NCI-H2227 (cell line): ENCODE results near the gene CFTR.

Source experiments
- DNase-seq: peaks from one replicate; lab custom pipeline; 2025; ENCODE audit not compliant: unreplicated experiment; lab: John Stamatoyannopoulos, UW

Gene CFTR

DNA sequence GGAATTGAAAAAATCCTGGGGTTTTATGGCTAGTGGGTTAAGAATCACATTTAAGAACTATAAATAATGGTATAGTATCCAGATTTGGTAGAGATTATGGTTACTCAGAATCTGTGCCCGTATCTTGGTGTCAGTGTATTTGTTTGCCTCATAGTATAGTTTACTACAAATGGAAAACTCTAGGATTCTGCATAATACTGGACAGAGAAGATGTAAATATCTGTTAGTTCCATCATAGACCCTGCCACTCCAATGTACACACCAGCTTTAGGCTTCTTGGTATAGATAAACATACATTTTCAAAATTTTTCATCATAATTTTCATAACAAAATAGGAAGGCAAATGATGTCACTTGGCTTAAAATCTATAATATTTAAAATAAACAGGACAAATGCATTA lies 108.1 kb downstream of the CFTR start:
- DNase-seq: no peak

GRCh38 chr7:117588352-117588794 lies 108.5 kb downstream of the CFTR start:
- no peak for DNase-seq

- DNase-seq: no peak
These were observed 110.4 kb downstream of the CFTR start for GRCh38 chr7:117590191-117590590.

DNA sequence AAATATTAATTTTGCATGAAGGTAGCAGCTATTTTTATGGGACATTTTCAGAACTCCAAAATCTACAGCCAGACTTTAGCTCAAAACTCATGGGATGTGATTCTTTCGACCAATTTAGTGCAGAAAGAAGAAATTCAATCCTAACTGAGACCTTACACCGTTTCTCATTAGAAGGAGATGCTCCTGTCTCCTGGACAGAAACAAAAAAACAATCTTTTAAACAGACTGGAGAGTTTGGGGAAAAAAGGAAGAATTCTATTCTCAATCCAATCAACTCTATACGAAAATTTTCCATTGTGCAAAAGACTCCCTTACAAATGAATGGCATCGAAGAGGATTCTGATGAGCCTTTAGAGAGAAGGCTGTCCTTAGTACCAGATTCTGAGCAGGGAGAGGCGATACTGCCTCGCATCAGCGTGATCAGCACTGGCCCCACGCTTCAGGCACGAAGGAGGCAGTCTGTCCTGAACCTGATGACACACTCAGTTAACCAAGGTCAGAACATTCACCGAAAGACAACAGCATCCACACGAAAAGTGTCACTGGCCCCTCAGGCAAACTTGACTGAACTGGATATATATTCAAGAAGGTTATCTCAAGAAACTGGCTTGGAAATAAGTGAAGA lies 112.3 kb downstream of the CFTR start:
- no peak for DNase-seq

DNA sequence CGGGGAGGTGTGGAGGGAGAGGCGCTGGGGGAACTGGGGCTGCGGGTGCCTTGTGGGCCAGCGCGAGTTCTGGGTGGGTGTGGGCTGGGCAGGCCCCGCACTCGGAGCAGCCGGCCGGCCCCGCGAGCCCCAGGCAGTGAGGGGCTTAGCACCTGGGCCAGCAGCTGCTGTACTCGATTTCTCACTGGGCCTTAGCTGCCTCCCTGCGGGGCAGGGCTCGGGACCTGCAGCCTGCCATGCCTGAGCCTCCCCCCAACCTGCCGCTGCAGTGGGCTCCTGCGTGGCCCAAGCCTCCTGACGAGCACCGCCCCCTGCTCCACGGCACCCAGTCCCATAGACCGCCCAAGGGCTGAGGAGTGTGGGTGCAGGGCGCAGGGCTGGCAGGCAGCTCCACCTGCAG lies 116.3 kb downstream of the CFTR start:
- no peak for DNase-seq

DNA sequence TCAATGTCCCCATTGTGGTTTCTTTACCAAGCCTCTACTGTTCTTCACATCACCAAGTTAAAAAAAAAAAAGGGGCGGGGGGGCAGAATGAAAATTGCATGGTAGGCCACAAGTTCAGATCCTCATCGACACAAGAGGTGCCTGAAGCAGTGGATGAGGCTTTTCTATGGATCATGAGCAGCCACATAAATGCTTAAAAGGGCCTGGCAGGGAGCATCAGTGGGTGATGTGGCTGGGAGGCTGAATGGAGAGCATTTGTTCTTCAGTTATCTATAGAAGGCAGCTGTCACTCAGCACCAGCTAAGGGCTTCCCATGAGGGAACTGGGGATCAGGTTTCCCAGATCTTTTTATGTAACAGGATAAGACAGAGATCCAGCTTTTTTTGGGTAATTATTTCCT lies 117.9 kb downstream of the CFTR start:
- DNase-seq: no peak

DNA sequence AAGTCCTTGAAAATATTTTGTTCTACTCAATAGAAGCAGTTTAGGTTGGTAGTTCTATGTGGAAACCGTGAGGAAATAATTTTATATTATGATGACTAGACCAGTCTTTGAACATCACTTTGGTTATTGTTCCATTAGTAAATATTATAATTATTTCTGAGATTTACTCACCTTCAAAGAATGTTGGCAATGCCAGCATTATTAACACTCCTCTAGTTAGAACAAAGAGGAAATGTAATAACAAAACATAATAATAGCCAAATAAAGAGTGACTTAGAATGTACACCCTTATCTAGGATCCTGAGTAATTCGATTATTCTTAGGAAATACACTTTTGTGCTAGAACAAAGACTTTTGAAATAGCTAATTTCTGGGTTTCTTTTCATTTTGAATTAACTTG lies 121.1 kb downstream of the CFTR start:
- no peak for DNase-seq

- no peak for DNase-seq
These were observed 123.8 kb downstream of the CFTR start for GRCh38 chr7:117603627-117604026.

GRCh38 chr7:117605712-117606111 lies 125.9 kb downstream of the CFTR start:
- DNase-seq: no peak

- DNase-seq: no peak
These were observed 126.3 kb downstream of the CFTR start for GRCh38 chr7:117606132-117606531.

GRCh38 chr7:117610396-117610795 lies 130.6 kb downstream of the CFTR start:
- DNase-seq: no peak

DNA sequence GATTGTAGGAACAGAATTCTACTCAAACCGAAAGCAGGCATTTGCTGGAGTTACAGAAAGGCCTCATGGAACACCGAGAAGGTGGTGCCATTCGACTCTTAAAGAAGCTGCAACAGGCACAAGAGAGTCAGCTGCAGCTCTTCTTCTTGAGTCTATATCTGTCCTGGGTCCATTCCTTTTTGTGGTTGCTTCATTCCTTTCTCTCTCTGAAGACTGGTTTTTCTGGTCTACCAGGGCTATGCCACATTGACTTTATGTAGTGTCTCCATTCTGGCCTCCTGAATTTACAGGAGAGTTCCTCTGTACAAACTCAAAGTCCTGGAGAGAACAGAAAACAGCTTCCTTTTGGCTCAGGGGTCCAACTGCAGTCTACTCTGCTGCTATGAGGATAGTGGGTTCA lies 132.8 kb downstream of the CFTR start:
- no peak for DNase-seq

DNA sequence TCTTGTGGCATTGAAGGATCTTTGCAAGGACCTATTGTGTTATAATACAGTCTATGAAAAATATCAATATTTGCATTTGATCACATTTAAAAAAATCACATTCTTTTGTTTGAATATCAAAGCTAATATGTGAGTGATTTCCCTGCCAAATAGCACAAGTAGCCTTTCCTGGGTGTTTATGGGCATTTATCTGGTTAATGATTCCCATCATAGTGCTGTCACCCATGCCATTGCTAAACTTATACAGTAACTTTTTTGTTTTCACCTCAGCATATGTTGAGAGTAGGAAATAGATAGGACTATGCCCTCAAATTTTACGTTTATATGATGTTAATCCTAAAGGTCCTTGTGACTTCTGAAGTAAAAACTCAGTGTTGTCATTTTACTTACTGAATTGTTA lies 136.9 kb downstream of the CFTR start:
- no peak for DNase-seq

- no peak for DNase-seq
These were observed 139.9 kb downstream of the CFTR start for GRCh38 chr7:117619681-117620080.

DNA sequence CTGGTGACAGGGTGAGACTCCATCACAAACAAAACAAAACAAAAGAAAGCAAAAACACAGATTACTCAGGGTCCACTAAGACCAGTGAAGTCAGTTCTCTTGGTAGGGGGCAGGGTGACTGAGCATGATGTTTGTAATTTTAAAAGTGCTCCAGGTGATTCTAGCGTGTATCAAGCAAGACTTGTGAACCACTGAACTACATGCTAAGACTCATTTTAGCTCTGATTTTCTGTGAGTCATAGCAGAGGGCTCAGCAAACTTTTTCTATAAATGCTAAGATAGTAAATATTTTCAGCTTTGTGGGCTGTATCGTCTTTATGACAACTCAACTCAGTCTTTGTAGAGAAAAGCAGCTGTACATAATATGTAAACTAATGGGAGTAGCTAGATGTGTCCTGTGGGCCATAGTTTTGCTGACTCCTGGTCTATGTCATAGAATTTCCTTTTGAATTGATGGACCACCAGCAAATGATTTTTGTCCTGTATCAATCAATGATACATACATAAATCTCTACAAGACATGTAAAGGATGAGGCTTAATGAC lies 141.3 kb downstream of the CFTR start:
- no peak for DNase-seq

DNA sequence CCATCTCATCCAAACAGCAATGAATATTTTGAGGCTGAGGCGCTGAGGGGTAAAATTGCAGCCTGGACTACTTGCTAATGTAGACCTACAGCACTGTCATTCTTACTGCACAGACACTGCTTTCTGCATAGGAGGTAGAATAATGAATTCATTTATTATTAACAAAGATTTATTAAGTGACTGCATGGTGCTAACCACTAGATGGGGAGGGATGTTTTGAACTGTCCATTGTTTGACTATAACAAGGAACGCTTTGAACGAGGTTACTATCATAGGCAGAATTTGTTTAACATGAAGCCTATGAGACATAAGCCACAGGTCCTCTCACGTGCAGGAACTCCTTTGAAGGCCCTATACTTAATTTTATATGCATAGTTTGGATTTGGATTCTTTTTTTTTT lies 143.8 kb downstream of the CFTR start:
- no peak for DNase-seq

GRCh38 chr7:117630501-117630900 lies 150.7 kb downstream of the CFTR start:
- DNase-seq: no peak

DNA sequence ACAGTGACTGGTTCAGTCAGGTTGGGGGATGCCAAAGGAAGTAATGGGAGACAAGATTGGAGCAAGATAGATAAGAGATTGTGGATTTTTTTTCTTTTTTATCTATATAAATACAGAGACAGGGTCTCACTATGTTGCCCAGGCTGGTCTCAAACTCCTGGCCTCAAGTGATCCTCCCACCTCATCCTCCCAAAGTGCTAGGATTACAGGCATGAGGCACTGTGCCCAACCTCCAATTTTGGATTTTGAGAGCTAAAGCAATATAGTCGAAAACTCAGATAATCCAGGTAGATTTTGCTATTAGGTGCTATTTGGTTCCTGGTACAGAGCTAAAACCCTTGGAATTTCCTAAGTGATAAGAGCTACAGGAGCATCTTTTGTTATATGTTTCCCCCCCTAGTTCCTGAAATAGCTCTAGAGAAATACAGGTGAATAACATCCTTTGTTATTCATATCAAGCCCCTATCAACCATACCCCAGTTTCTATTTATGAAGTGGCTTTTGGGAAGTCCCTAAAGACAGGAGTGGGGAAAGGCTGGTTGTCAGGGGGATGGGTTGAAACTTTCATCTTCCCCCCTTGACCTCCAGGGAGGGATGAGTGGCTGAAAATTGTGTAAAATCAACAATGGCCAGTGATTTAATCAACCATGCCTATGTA lies 151.2 kb downstream of the CFTR start:
- no peak for DNase-seq

DNA sequence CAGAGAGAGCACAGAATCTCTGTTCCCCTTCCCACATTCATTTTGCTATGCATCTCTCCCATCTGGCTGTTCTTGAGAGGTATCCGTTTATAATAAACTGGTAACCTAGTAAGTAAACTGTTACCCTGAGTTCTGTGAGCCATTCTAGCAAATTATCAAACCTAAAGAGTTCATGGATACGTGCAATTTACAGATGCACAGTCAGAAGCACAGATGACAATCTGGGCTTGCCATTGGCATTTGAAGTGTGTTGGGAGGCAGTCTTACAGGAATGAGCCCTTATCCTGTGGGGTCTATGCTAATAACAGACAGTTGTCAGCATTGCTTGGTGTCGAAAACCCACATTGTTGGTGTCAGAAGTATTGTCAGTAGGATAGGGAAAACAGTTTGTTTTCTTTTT lies 151.8 kb downstream of the CFTR start:
- no peak for DNase-seq

DNA sequence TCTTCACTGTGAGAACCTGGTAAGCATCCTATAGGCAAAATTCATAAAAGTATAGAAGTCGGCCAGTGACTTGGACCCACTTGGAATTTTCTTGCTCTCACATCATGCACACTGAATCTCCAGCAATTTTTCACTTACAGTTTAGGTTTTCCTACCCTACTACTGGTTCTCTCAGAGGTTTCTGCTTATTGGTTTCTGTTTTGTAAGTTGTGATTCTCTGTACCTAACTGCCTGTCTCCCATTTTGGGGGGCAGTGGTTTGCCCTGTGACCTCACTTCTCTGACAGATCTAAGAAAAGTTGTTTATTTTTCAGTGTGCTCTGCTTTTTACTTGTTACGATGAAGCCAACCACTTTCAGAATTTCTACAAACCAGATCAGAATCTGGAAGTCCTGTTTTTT lies 158.1 kb downstream of the CFTR start:
- no peak for DNase-seq

DNA sequence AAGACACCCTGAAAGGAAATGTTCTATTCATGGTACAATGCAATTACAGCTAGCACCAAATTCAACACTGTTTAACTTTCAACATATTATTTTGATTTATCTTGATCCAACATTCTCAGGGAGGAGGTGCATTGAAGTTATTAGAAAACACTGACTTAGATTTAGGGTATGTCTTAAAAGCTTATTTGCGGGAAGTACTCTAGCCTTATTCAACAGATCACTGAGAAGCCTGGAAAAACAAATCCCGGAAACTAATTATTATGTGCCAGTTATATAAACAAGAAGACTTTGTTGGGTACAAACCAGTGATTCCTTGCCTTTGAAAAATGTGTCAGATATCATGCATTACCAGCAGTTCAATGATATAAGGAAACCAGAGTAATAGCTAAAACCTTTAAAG lies 160.1 kb downstream of the CFTR start:
- DNase-seq: no peak

- no peak for DNase-seq
These were observed 160.6 kb downstream of the CFTR start for GRCh38 chr7:117640465-117640864.
